Fibroblast of lung (primary cell): Measurements from ENCODE around the gene PCDHB14.
"Not testable (repeated sequence)": the region's sequence is repeated elsewhere in the genome, so short reads cannot be mapped to it uniquely, and the experiment has no call there.

Experiments
- CTCF ChIP-seq, 2 donors: IDR thresholded peaks in 1 of 2; conservative IDR thresholded peaks in 1 of 2; 1 replicate in 1 of 2; 2 replicates in 1 of 2; pipeline ENCODE4 v1.5.1; 2011 to 2012; ENCODE audit warnings: low read length in 2 of 2, control low read depth in 1 of 2, inconsistent platforms in 1 of 2, low read depth in 1 of 2, mild to moderate bottlenecking in 1 of 2
- EZH2 ChIP-seq: IDR thresholded peaks from 2 replicates; pipeline ENCODE4 v1.5.1; 2012; ENCODE audit warnings: low read length, control low read depth, mild to moderate bottlenecking; ENCODE audit errors: missing control alignments

GRCh38 chr5:141246971-141247370, 23.8 kb downstream of the PCDHB14 start:
- TF ChIP-seq CTCF (conservative IDR thresholded peaks at IDR 0.05 in 1 of 2, IDR thresholded peaks at IDR 0.05 in 1 of 2; ENCODE audit: low read depth in 1 of 2, low read length in 2 of 2); EZH2: not testable (repeated sequence)
